ENCODE measurements around the gene TMEM192.

DNA sequence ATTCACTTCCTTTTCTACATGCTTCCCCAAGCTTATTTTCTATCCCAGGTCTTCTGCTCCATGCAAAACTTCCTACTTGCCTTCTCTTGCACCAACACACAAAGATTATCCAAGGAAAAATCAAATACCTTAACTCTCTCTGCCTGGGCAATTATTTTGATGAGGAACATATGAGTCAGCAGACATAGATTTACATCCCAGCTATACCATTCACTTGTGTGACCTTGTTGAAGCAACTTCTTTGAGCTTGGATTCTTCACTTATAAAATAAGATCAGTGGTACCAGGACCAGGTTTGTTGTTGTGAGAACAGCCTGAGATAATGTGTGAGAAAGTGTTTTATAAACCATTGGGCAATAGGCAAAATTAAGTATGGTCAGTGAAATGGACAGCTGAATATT, 39.1 kb upstream of the TMEM192 start:
- TF ChIP-seq POLR2A (IDR thresholded peaks at IDR 0.05; ENCODE audit: low read depth) (no peak), EP300 (IDR thresholded peaks at IDR 0.05) (no peak)
- TF ChIP-seq, protein P1, sequence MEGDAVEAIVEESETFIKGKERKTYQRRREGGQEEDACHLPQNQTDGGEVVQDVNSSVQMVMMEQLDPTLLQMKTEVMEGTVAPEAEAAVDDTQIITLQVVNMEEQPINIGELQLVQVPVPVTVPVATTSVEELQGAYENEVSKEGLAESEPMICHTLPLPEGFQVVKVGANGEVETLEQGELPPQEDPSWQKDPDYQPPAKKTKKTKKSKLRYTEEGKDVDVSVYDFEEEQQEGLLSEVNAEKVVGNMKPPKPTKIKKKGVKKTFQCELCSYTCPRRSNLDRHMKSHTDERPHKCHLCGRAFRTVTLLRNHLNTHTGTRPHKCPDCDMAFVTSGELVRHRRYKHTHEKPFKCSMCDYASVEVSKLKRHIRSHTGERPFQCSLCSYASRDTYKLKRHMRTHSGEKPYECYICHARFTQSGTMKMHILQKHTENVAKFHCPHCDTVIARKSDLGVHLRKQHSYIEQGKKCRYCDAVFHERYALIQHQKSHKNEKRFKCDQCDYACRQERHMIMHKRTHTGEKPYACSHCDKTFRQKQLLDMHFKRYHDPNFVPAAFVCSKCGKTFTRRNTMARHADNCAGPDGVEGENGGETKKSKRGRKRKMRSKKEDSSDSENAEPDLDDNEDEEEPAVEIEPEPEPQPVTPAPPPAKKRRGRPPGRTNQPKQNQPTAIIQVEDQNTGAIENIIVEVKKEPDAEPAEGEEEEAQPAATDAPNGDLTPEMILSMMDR (IDR thresholded peaks at IDR 0.05): no peak

Data from esophagus muscularis mucosa (tissue), 4 donors.